Left renal cortex interstitium (tissue), 4 donors: ENCODE data around the gene COL13A1. TPM values are rescaled to one million over a fixed set of nuclear protein-coding genes. Genes with fewer than 3 reads are reported as not detected.
A peak's percentile ranks its signal among the peaks of the same experiment; 100 is the strongest.

Source experiments
- DNase-seq, 4 donors: peaks; one replicate each; pipeline ENCODE4 v3.0.0-alpha.2; 2013; ENCODE audit warnings: low read depth in 4 of 4, low spot score in 2 of 4, missing footprints in 1 of 4
- polyA plus RNA-seq, 4 donors: library from polyadenylated mRNA; unstranded; fragments of 120-200 nt; gene quantifications; one replicate each; pipeline ENCODE4 v1.2.1, GENCODE V29; 2013; ENCODE audit not compliant: insufficient read length in 4 of 4

Gene COL13A1
- polyA plus RNA-seq, 4 donors = 18.1 to 34.7 (median 25.6) TPM

DNA sequence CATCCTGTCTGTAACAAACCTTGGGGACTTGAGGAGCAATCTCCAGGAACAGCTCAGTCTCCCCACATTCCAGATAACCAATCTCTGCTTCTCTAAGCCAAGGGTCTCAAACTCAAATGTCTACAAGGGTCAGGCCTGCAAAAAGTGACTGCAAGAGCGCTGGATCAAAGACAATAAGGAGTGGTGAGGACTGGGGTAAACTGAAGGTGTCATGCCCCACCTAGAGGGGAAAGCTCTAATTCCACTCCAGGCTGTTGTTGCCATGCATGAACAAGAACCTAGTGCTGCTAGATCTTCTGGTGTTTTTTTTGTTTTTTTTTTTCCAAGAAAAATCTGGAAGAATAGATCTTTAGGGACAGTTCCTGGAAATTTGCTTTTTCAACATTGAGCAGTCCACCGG lies 133.1 kb downstream of the COL13A1 start:
- DNase-seq = no peak

GRCh38 chr10:69936091-69936490 lies 134.4 kb downstream of the COL13A1 start:
- no peak for DNase-seq

- DNase-seq = no peak
These were observed 136.9 kb downstream of the COL13A1 start for GRCh38 chr10:69938541-69938991.

DNA sequence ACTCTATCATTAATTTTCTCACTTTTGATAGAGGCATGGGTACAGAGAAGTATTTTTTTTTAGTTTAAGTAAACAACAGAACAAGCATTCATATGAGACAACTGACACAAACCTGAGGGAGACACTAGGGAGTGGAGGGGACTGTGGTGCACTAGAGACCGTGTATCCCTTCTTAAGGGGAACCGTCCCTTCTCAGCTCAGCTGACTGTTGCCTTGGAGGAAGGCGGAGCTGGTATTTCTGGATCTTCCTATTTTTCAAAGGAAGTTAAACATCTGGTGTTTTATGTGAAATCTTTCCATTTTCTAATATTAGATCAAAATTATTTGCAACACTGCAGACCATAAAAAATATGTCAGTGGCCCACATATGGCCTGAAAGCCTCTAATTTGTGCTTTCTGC lies 137.4 kb downstream of the COL13A1 start:
- no peak for DNase-seq

DNA sequence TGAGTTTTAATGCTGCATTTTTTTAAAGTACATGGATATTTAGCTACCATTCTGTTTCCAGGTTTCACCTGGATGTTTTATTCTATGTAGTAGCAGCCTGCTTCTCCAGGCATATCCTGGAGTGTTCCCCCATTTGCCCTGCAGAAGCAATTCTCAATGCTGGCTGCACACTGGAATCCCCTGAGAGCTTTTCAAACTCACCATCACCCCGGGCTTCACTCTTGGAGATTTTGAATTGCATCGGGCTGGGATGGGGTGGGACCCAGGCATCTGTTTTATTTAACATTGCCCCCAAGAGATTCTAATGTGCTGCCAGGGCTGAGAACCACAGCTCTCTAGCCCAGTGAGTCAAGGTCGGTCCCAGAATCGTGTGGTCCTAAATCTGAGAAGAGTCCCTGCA lies 137.8 kb downstream of the COL13A1 start:
- no peak for DNase-seq

DNA sequence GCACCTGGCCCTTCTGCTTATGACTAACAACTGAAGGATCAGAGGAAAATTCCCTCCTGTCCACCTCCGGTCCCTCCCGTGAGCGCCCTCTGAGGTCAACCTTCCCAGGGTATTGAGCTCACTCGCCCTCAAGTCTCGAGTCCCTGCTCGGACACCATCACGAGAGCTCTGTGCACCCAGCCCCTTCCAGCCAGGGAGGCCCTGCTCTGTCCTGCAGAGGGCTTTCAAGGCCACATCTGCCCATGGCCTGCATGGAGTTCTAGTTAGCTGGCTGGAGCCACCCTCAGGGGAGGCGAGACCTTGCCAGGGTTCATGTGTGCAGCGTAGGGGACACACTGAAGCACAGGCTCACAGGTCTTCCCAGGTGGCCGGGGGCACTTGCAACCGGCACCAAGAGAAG lies 140.0 kb downstream of the COL13A1 start:
- no peak for DNase-seq

- DNase-seq = no peak
These were observed 141.7 kb downstream of the COL13A1 start for GRCh38 chr10:69943292-69943820.

DNA sequence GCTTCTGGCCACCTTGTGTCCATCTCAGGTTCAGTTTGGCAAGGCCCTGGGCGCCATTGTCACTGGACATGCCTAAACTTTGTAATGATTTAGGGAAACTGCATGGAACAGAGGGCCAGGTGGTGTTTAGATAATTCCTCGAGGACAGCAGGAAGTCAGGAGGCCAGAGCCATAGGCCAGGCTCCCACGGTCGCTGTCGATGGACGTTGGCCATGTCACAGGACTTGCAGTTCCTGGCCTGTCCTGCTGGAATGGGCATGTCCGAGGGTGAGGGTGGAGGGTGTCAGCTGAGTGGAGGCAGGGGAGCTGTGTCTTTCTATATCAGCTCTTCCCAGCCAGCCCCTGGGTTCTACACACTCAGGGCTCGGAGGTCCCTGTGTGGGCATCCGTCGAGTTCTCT lies 143.1 kb downstream of the COL13A1 start:
- DNase-seq = no peak

GRCh38 chr10:69948261-69948660 lies 146.6 kb downstream of the COL13A1 start:
- no peak for DNase-seq

- DNase-seq = no peak
These were observed 148.1 kb downstream of the COL13A1 start for GRCh38 chr10:69949770-69950169.

- no peak for DNase-seq
These were observed 150.0 kb downstream of the COL13A1 start for GRCh38 chr10:69951658-69952057.

DNA sequence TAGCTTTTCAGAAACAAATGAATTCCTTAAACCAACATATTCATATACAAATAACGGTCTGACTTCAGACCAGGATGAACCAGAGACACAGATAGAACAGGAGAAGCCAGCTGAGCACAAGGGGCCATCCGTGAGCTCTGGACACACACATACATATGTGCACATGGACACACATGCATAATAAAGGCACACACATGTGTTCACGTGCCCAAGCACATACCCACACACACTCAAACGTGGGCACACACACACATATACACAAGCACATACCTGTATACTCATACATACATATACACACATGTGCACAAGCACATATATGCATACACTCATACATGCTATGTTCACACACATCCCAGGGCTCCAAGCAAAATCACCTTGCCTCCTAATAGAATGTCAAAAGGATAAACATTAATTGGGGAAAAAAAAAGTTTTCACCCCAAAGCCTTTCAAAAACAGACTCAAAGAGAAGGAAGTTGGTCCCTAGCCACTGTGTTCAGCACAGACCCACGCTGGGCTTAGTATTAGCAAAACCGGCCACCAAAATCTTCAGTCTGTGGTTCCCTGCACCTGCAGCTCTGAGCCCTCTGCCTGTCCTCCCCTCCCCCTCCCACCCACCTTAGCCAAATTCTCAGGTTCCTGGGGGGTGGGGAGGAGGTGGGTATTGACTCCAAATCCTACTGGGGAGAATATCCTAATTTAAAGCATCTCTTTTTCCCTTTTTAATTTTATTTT lies 150.5 kb downstream of the COL13A1 start:
- DNase-seq = no peak

DNA sequence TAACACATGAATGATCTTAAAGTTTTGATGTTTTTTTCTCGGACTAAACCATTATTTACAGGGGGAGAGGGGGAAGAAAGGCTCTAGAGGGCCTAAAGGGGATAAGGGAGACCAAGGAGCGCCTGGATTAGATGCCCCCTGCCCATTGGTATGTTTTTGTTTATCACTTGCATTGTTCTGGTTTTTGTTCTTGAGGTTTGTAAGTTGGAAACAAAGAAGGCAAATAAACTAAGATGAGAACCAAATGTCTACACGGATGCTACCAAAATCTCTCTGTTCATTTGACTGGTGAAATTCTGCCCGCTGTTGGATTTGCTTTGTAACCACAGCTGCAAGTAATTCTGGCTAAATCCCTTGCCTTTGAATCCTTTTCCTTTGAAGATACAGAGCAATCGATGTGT lies 151.1 kb downstream of the COL13A1 start:
- DNase-seq = peak in 1 of 4 donors; percentile 9

GRCh38 chr10:69953851-69954250 lies 152.1 kb downstream of the COL13A1 start:
- no peak for DNase-seq

- DNase-seq = no peak
These were observed 153.6 kb downstream of the COL13A1 start for GRCh38 chr10:69955211-69955805.

DNA sequence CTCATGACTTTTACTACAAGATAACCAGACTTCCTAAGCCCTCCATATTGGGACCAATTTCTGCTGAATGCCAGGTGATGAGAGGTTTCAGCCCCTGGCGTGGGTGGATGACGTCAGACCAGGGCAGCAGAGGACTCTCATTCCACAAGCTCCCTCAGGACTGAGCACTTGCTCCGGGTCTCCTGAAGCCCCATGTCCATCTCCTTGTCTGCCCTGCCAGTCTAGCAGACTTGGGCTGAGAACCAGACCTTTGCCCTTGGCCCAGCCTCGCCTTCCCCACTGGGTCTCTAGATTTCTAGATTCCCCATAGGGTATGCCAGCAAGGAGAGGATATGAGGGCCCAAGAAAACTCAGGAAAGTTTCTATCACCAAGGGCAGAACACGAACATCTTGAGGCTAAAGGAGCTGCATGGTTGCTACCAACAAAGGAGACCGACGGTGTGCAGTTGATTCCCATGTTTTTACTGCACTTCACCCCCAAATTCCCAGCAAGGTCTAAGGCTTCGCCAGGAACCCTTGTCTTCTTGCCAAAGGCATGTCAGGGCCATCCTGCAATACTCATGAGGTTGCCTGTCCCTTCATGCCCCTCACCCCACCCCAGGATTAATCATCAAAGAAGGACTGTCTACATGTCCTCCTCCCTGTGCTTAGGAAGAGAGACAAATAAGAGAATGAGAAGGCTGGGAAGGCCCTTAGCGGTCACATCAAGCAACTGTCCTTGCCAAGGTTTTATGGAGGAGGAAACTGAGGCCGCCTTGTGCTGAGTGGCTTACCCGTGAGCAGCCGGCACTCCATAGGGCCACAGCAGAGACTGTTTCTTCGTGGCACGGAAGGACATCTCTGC lies 154.4 kb downstream of the COL13A1 start:
- no peak for DNase-seq

DNA sequence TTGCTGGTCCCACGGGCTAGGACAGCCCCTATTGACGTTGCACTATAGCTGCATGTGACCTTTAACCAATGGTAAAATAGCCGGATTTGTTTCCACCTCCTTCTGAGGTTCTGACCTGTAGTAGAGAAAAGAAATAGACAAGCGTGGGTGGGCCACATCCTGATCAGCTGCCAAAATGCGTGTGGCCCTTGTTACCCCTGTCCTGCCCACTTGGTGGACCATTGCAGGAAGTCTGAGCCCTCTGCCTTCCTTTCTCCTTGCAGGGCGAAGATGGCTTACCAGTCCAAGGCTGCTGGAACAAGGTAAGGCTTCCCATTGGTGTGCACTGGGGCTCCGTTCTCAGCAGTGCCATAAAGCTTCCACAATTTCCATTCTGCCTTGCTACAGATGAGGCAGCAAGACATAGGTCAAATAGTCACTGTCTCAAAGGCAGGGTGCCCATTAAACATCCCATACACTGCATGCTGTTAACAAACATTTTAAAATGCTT lies 155.1 kb downstream of the COL13A1 start:
- no peak for DNase-seq

DNA sequence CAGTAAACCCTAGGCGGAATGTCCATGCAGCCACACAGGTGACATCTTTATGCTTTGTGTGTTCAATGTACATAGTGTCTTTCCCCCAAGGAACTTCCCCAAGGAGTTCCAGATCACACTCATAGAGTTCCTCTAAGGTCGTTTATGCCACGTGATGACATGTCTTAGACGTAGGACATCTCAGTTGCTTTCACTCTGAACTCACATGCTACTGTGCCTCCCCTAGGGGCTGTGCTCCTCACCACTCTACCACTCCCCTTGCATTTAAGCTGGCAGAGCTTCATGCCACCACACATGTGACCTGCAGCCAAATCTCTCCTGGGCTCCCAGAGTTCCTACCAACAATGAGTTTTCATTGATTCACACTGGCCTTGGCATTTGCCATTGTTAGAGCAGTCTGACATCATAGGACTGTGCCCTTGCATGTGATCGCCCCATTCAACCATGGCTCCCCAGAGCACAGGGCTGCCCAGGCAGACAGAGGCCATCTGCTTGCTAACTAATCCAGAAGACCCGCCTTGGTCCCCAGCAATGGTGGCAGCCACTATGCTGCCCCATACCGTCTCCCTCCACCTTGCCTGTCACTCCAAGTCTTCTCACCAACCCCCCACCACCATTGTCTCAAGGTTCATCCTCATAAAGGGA lies 155.7 kb downstream of the COL13A1 start:
- DNase-seq = no peak

- no peak for DNase-seq
These were observed 156.3 kb downstream of the COL13A1 start for GRCh38 chr10:69957886-69958555.

GRCh38 chr10:69958556-69958902 lies 156.8 kb downstream of the COL13A1 start:
- DNase-seq = no peak
